A375 (cell line): ENCODE results near the gene UBE2M. TPM values are rescaled to one million over a fixed set of nuclear protein-coding genes. Genes with fewer than 3 reads are reported as not detected.

Experiments used
- small RNA-seq: library from RNA; depleted of rRNA; stranded (forward); fragments of <200 nt; gene quantifications from one replicate; pipeline ENCODE3, GENCODE V24; 2014
- total RNA-seq: library from RNA; depleted of rRNA; stranded (reverse); fragments of >200 nt; shearing (Covaris generic); gene quantifications from 2 replicates; pipeline ENCODE4 v1.2.3, GENCODE V29; 2014; rRNA removed

The UBE2M gene
- 195 and 207 TPM in 2 replicates for total RNA-seq

GRCh38 chr19:58558066-58558622, at the start of gene UBE2M:
TSS of gene UBE2M (minus strand) at chr19:58558611. CDS start at chr19:58558381, 230 bp downstream.

DNA sequence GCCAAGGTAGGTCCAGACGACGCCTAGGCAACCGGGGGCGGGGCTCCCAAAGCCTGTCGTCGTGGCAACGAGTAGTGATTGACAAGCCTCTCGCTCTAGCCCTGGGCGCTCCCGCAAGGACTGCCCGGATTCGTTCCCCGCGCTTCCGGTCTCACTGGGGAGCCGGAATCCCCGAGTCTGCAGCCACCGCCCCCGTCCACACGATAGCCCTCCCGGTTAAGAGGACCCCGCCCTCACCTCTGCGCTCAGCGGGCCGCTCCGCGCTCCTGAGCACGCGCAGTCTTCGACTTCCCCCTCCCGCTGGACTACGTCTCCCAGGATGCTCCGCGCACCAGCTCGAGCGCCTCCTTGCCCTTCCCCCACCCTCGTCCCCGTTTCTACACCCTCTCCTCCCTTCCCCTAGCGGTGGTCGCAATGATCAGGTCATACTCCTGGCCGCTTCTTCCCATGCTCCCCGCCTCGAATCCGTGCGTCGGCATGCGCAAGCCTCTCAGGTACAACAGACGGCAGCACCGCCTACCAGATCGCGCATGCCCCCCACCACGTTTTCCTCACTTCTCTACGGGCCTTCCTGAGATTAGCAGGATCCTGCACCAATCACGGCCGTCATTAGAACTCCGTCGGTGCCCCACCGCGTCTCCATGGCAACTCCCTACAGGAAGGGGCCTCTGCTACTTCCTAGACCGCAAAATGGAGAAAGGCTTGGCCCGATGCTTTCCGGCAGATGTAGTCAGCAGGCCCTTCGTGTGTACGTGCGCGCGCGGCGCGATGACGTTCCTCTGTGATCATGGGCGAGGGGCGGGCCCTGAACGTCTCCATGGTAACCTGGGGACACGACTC, 14.6 kb upstream of the UBE2M start, which contains the start of gene MZF1:
TSS of gene MZF1 (minus strand) at position 518 of the 840 bp plus-strand sequence. CDS start 1,946 bp downstream, outside the sequence.

GRCh38 chr19:58554494-58555368, 3.7 kb downstream of the UBE2M start, which contains the start of gene CHMP2A:
TSS of gene CHMP2A (minus strand) at chr19:58555105. CDS start at chr19:58554212, 893 bp downstream.

GRCh38 chr19:58543826-58544590, 14.4 kb downstream of the UBE2M start, which contains the start of gene TRIM28:
TSS of gene TRIM28 (plus strand) at chr19:58544064. CDS start at chr19:58544758, 694 bp downstream.

DNA sequence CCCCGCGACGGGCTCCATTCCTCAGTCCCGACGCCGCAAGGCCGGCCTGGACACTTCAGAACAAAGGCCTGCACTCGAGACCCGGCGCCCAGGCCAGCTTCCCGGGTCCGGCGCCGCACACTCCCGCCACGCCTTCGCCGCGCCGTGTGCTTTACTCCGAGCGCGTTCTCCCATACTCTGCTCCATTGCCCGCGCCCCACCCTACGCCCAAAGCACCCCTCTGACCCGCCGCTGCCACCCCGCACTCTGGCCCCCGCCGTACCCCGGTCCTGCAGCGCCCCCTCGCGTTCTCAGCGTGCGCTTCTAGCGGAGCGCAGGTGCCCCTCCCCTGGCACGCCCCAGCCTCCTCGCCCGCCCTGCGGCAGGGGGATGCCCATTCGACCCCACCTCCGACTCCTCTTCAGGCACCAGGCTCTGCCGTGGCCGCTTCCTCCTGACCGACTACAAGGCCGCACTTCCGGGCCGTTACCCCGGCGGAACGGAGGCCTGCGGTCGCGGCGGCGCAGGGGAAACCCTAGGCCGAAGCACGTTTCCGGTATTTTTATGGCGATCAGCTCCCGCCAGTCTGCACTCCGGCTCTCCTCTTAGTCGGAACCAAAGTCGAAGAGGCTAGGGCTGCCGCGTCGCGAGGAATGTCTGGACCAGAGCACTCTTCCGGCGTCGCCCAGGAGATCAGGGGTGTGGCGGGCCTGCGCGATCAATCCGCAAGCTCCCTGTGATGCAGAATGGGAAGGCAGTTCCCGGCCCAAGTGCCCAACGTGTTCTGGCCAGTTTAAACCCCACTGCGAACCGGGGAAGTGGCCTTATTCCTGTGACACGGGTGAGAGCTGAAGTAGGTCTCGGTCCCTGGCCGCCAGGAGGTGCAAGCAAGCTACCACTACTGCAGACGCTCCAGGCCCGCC, 38.8 kb downstream of the UBE2M start, which contains the start of gene ZBTB45:
TSS of gene ZBTB45 (minus strand) at position 456 of the 902 bp plus-strand sequence. CDS start 2,137 bp downstream, outside the sequence.

DNA sequence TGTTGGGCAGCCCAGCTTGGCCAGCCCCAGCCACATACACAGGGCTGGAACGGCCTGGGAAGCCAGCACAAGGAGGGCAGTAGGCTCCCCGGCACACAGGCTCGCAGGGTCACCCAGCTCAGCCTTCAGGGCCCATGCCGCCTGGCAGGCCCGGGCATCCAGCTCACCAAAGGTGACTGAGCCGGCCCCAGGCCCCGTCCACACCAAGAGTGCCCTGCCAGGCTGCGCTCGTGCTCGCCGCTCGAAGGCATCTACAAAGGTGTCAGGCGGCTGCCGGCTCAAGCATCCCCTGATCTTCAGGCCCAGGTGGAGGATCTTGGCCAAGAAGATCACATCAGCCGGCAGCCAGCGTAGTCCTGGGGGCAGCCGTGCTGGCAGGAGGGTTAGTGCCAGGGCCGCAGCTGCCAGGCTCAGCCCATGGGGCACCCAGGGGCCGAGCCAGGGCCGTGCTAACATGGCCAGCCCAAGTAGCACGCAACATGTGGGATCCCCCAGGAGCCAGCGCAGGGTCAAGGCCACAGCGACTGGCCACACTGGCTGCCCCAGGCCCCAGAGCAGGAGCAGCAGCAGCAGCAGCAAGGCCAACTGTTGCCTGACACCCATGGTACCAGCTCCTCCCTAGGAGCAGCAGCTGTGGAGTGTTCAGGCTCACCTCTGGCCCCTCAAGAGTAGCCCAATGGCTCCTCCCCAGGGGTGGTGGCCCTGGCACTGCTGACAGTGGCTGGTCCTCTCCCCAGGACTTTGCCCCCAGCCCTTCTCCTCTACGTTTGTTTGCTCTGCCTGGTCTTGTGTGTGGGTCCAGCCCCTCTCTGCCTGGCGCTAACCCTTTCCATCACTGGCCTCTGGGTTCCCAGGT, 46.8 kb downstream of the UBE2M start, which contains the start of gene SLC27A5:
TSS of gene SLC27A5 (minus strand) at position 640 of the 856 bp plus-strand sequence. CDS start at position 603, 37 bp downstream.

Small RNAs within 50 kb of the gene (small RNA-seq; reads per million reads assigned to genes)
- gene MIR6807 (not detected), gene RN7SL525P (not detected)

Other genes starting within 250 kb of the UBE2M start
- 2.9 TPM in 2 replicates for gene ZSCAN22, start 231.6 kb downstream of the UBE2M start, total RNA-seq
- 13.4 and 31.9 TPM in 2 replicates for gene A1BG, start 205.1 kb downstream of the UBE2M start, total RNA-seq
- 1.4 and 2.1 TPM in 2 replicates for gene ZNF497, start 195.9 kb downstream of the UBE2M start, total RNA-seq
- gene ZNF837, start 177.6 kb downstream of the UBE2M start, total RNA-seq = 5.1 and 6.8 TPM in 2 replicates
- gene RPS5, start 171.3 kb downstream of the UBE2M start, total RNA-seq = 4,542 and 4,656 TPM in 2 replicates
- 1.4 and 3.8 TPM in 2 replicates for gene RNF225, start 163.0 kb downstream of the UBE2M start, total RNA-seq
- 14.3 and 21.4 TPM in 2 replicates for gene ZNF584, start 150.0 kb downstream of the UBE2M start, total RNA-seq
- gene ZNF132, start 118.5 kb downstream of the UBE2M start, total RNA-seq = 0.16 and 0.19 TPM in 2 replicates
- gene ZNF324B, start 107.0 kb downstream of the UBE2M start, total RNA-seq = 11.7 and 14.8 TPM in 2 replicates
- gene ZNF324, start 91.5 kb downstream of the UBE2M start, total RNA-seq = 9.8 and 13.7 TPM in 2 replicates
- 22.6 and 23.1 TPM in 2 replicates for gene ZNF446, start 82.3 kb downstream of the UBE2M start, total RNA-seq
- gene SLC27A5, start 46.6 kb downstream of the UBE2M start, total RNA-seq = 40.1 and 41.4 TPM in 2 replicates
- 13.1 and 15.4 TPM in 2 replicates for gene ZBTB45, start 38.8 kb downstream of the UBE2M start, total RNA-seq
- gene TRIM28, start 14.5 kb downstream of the UBE2M start, total RNA-seq = 873 and 886 TPM in 2 replicates
- 361 and 379 TPM in 2 replicates for gene CHMP2A, start 3.5 kb downstream of the UBE2M start, total RNA-seq
- 39.1 and 41.3 TPM in 2 replicates for gene MZF1, start 14.7 kb upstream of the UBE2M start, total RNA-seq